Activated T-helper 1 cell treated with Interleukin-2 at 50 U/mL for 16 hours (primary cell): ENCODE results near the gene ORC6.
"Not testable (repeated sequence)": the region's sequence is repeated elsewhere in the genome, so short reads cannot be mapped to it uniquely, and the experiment has no call there.

Experiments
- DNase-seq: peaks from one replicate; pipeline ENCODE4 v3.0.0-alpha.2; 2020; ENCODE audit warnings: low read depth

The ORC6 gene

GRCh38 chr16:46689365-46690280, at the start of gene ORC6:
TSS of gene ORC6 (plus strand) at chr16:46689659. CDS start at chr16:46689706, 47 bp downstream.
- DNase-seq = peak; percentile 92

- DNase-seq = no peak
These were observed 40.8 kb upstream of the ORC6 start for GRCh38 chr16:46648656-46649055.

GRCh38 chr16:46649588-46650253, 39.7 kb upstream of the ORC6 start:
- no peak for DNase-seq

GRCh38 chr16:46650254-46650623, 39.2 kb upstream of the ORC6 start:
- DNase-seq = no peak

- DNase-seq = no peak
These were observed 38.2 kb upstream of the ORC6 start for GRCh38 chr16:46651305-46651704.

- DNase-seq = no peak
These were observed 30.5 kb upstream of the ORC6 start for GRCh38 chr16:46658925-46659324.

GRCh38 chr16:46662123-46662522, 27.3 kb upstream of the ORC6 start:
- no peak for DNase-seq

- no peak for DNase-seq
These were observed 16.0 kb upstream of the ORC6 start for GRCh38 chr16:46673320-46674013.

GRCh38 chr16:46677943-46678342, 11.5 kb upstream of the ORC6 start:
- not testable (repeated sequence) for DNase-seq

GRCh38 chr16:46681867-46682266, 7.6 kb upstream of the ORC6 start:
- DNase-seq = not testable (repeated sequence)

- DNase-seq = no peak
These were observed 2.5 kb upstream of the ORC6 start for GRCh38 chr16:46686815-46687473.

- DNase-seq = no peak
These were observed 2.0 kb upstream of the ORC6 start for GRCh38 chr16:46687486-46687885.

- no peak for DNase-seq
These were observed 1.3 kb upstream of the ORC6 start for GRCh38 chr16:46688101-46688653.

- peak; percentile 99 for DNase-seq
These were observed 650 bp upstream of the ORC6 start, which contains the start of gene VPS35 for GRCh38 chr16:46688654-46689364. TSS of gene VPS35 (minus strand) at chr16:46689178. CDS start at chr16:46689133, 45 bp downstream.

- DNase-seq = no peak
These were observed 1.1 kb downstream of the ORC6 start for GRCh38 chr16:46690281-46691178.

- no peak for DNase-seq
These were observed 2.3 kb downstream of the ORC6 start for GRCh38 chr16:46691726-46692125.

GRCh38 chr16:46693598-46693997, 4.1 kb downstream of the ORC6 start:
- DNase-seq = no peak

GRCh38 chr16:46695937-46696336, 6.5 kb downstream of the ORC6 start:
- DNase-seq = no peak

GRCh38 chr16:46696957-46697356, 7.5 kb downstream of the ORC6 start:
- no peak for DNase-seq

- no peak for DNase-seq
These were observed 10.6 kb downstream of the ORC6 start for GRCh38 chr16:46700048-46700447.
